ENCODE measurements around the gene GMCL2. TPM values are rescaled to one million over a fixed set of nuclear protein-coding genes. Genes with fewer than 3 reads are reported as not detected.
"Not testable (repeated sequence)": the region's sequence is repeated elsewhere in the genome, so short reads cannot be mapped to it uniquely, and the experiment has no call there.

The GMCL2 gene
- not detected for polyA plus RNA-seq (2013, experiment 1 of 2; ENCODE audit: insufficient read length)
- polyA plus RNA-seq (2013, experiment 2 of 2; ENCODE audit: insufficient read length): not detected

GRCh38 chr5:178187014-178187413, at the start of gene GMCL2:
Gene GMCL2 (minus strand): TSS chr5:178187371. CDS start chr5:178187299, 72 bp downstream.
- DNase-seq: no peak

GRCh38 chr5:178236679-178237078, 49.5 kb upstream of the GMCL2 start:
- DNase-seq: no peak

- DNase-seq: no peak
Measured at GRCh38 chr5:178236126-178236525, 49.0 kb upstream of the GMCL2 start.

- DNase-seq: no peak
Measured at GRCh38 chr5:178235588-178235974, 48.4 kb upstream of the GMCL2 start.

GRCh38 chr5:178234750-178235587, 47.8 kb upstream of the GMCL2 start:
- peak; percentile 50 for DNase-seq

GRCh38 chr5:178234121-178234749, 47.1 kb upstream of the GMCL2 start:
- DNase-seq: no peak

GRCh38 chr5:178232920-178233429, 45.8 kb upstream of the GMCL2 start:
- DNase-seq: no peak

GRCh38 chr5:178232124-178232919, 45.2 kb upstream of the GMCL2 start, which contains the start of gene PHYKPL:
Gene PHYKPL (minus strand): TSS chr5:178232802. CDS start chr5:178232550, 252 bp downstream.
- DNase-seq: peak; percentile 70

GRCh38 chr5:178231539-178232123, 44.5 kb upstream of the GMCL2 start:
- no peak for DNase-seq

- DNase-seq: no peak
Measured at GRCh38 chr5:178230879-178231538, 43.8 kb upstream of the GMCL2 start.

GRCh38 chr5:178229861-178230260, 42.7 kb upstream of the GMCL2 start:
- no peak for DNase-seq

GRCh38 chr5:178229111-178229510, 41.9 kb upstream of the GMCL2 start:
- DNase-seq: not testable (repeated sequence)

- no peak for DNase-seq
Measured at GRCh38 chr5:178228609-178229008, 41.4 kb upstream of the GMCL2 start.

GRCh38 chr5:178227929-178228328, 40.8 kb upstream of the GMCL2 start:
- DNase-seq: no peak

GRCh38 chr5:178227138-178227659, 40.0 kb upstream of the GMCL2 start:
- no peak for DNase-seq

- no peak for DNase-seq
Measured at GRCh38 chr5:178225174-178225573, 38.0 kb upstream of the GMCL2 start.

- DNase-seq: no peak
Measured at GRCh38 chr5:178224403-178224802, 37.2 kb upstream of the GMCL2 start.

GRCh38 chr5:178223828-178224335, 36.7 kb upstream of the GMCL2 start:
- DNase-seq: no peak

GRCh38 chr5:178223196-178223773, 36.1 kb upstream of the GMCL2 start:
- DNase-seq: no peak

GRCh38 chr5:178222292-178222691, 35.1 kb upstream of the GMCL2 start:
- DNase-seq: no peak

GRCh38 chr5:178221853-178222252, 34.7 kb upstream of the GMCL2 start:
- no peak for DNase-seq
